Measurements from ENCODE around the gene VCX3B. TPM values are rescaled to one million over a fixed set of nuclear protein-coding genes. Genes with fewer than 3 reads are reported as not detected.

VCX3B gene
- total and polyA plus RNA-seq, 2 of the 8 experiments (the other 6 are each of a cell fraction or from before 2014, with no cell fraction given), result not detected

- H3K79me1 ChIP-seq (ENCODE audit: low read depth, low read length), result no peaks in the 10 kb centered on the region
- TF ChIP-seq CTCF (IDR thresholded peaks at IDR 0.05; ENCODE audit: control extremely low read depth in 1 of 3, insufficient read depth in 1 of 3, low read depth in 1 of 3, low read length in 3 of 3) (no peak), CTBP2 (IDR thresholded peaks at IDR 0.05; ENCODE audit: borderline replicate concordance, insufficient read depth, insufficient read length, low read length) (no peak), POLR2A (IDR thresholded peaks at IDR 0.05; ENCODE audit: control extremely low read depth in 1 of 2, low read depth in 2 of 2, low read length in 2 of 2) (no peak), CEBPB (IDR thresholded peaks at IDR 0.05; ENCODE audit: low read depth, low read length) (no peak), TEAD4 (IDR thresholded peaks at IDR 0.05; ENCODE audit: low read depth, low read length) (no peak), FOSL1 (IDR thresholded peaks at IDR 0.05; ENCODE audit: insufficient read depth, low read depth, low read length) (no peak), SIRT6 (IDR thresholded peaks at IDR 0.05; ENCODE audit: low read length) (no peak), USF2 (IDR thresholded peaks at IDR 0.05; ENCODE audit: low read length) (no peak), POLR2AphosphoS5 (IDR thresholded peaks at IDR 0.05; ENCODE audit: low read depth, low read length) (no peak), SUZ12 (IDR thresholded peaks at IDR 0.05; ENCODE audit: low read length) (no peak), EZH2 (IDR thresholded peaks at IDR 0.05; ENCODE audit: low read depth, low read length, severe bottlenecking) (no peak)
These were observed 34.9 kb upstream of the VCX3B start for GRCh38 chrX:8429692-8430249.

More at GRCh38 chrX:8429692-8430249, 34.9 kb upstream of the VCX3B start:
- H3K4ac ChIP-seq (replicated peaks; ENCODE audit: insufficient read length, low read depth, low read length), result no peak overlapping the region
- no peak for DNase-seq (ENCODE audit: low read depth in 1 of 2, low spot score in 2 of 2)
- no peak overlapping the region for H3K27ac ChIP-seq (ENCODE audit: low read depth, low read length)
- no peak overlapping the region for H3K14ac ChIP-seq (ENCODE audit: insufficient read length)
- H4K91ac ChIP-seq (replicated peaks; ENCODE audit: insufficient read length, low read length), result no peak overlapping the region
- no peak overlapping the region for H3K18ac ChIP-seq (ENCODE audit: extremely low read depth, low read length)
- H2BK15ac ChIP-seq (ENCODE audit: low read length), result no peak overlapping the region
- no peak overlapping the region for H3K56ac ChIP-seq (replicated peaks; ENCODE audit: insufficient read length, low read depth, low read length)
- H2AFZ ChIP-seq (ENCODE audit: low read length), result no peak overlapping the region
- H2BK12ac ChIP-seq (ENCODE audit: low read depth, low read length), result no peak overlapping the region
- H3K23me2 ChIP-seq (ENCODE audit: low read depth, low read length), result no peaks in the 10 kb centered on the region
- ChIA-PET CTCF (ENCODE audit: partially characterized antibody) (no interaction called here), POLR2A (ENCODE audit: partially characterized antibody) (no interaction called here)
- no peak overlapping the region for H2BK20ac ChIP-seq (ENCODE audit: low read length)
- no peak overlapping the region for H2BK5ac ChIP-seq (ENCODE audit: low read depth, low read length)
- H4K8ac ChIP-seq (ENCODE audit: extremely low read depth, insufficient read depth, low read length), result no peak overlapping the region
- H3K36me3 ChIP-seq (ENCODE audit: control insufficient read depth in 2 of 4, insufficient read depth in 4 of 4, low read length in 3 of 4), result no peaks in the 10 kb centered on the region
- H3K27me3 ChIP-seq (replicated peaks in 1 of 4; ENCODE audit: control insufficient read depth in 3 of 4, extremely low read depth in 1 of 4, insufficient read depth in 3 of 4, low read length in 3 of 4), result no peaks in the 10 kb centered on the region
- H2BK120ac ChIP-seq (replicated peaks; ENCODE audit: low read depth, low read length), result no peak overlapping the region
- no peak overlapping the region for H3K23ac ChIP-seq (ENCODE audit: insufficient read length)
- H3K4me1 ChIP-seq (replicated peaks in 1 of 4; ENCODE audit: control insufficient read depth in 3 of 4, insufficient read depth in 4 of 4, low read length in 3 of 4), result no peaks in the 10 kb centered on the region
- 82% methylated on average over 6 of the region's 6 CpGs; no CpG with 5 or more reads in 1 of the 2 experiments for WGBS, 2 experiments (ENCODE audit: extremely low coverage in 1 of 2, insufficient coverage in 1 of 2, insufficient read length in 1 of 2, insufficient replicate concordance in 2 of 2, low coverage in 1 of 2, low lambda C conversion rate in 2 of 2, missing lambda C conversion rate in 1 of 2)
- no peak overlapping the region for H3K4me2 ChIP-seq (ENCODE audit: insufficient read depth in 1 of 2, low read depth in 2 of 2, low read length in 2 of 2)
- H4K5ac ChIP-seq (ENCODE audit: insufficient read length, low read depth, low read length), result no peak overlapping the region
- no peak for FAIRE-seq
- H3K9me3 ChIP-seq (ENCODE audit: insufficient read depth in 2 of 2, low read depth in 1 of 2, low read length in 1 of 2), result no peaks in the 10 kb centered on the region
- no peak overlapping the region for H3K4me3 ChIP-seq (ENCODE audit: extremely low read depth in 1 of 4, insufficient read depth in 2 of 4, low read depth in 3 of 4, low read length in 4 of 4)
- no peak overlapping the region for H2AK5ac ChIP-seq (ENCODE audit: low read depth, low read length)
- no peaks in the 10 kb centered on the region for H3K79me2 ChIP-seq (ENCODE audit: control insufficient read depth in 1 of 2, insufficient read depth in 2 of 2, low read length in 2 of 2)
- no peaks in the 10 kb centered on the region for H4K20me1 ChIP-seq (replicated peaks in 1 of 2; ENCODE audit: control insufficient read depth in 1 of 2, insufficient read depth in 2 of 2, low read length in 2 of 2)
- no peak overlapping the region for H3K9ac ChIP-seq (replicated peaks in 1 of 4; ENCODE audit: extremely low read depth in 1 of 4, low read depth in 3 of 4, low read length in 3 of 4)
